Stomach (tissue), 9 donors: Measurements from ENCODE around the gene EMP1. TPM values are rescaled to one million over a fixed set of nuclear protein-coding genes. Genes with fewer than 3 reads are reported as not detected.

ENCODE experiments used
- DNase-seq, 2 donors: peaks; one replicate each; pipeline versions ENCODE4 v3.0.0 to v3.0.0-alpha.2; 2013 to 2019
- H3K27ac ChIP-seq, 5 donors: fragments of 200-600 bp in 4 of 5; sonication (generic) in 4 of 5; one replicate each; pipeline ENCODE4 v1.5.1; 2013 to 2019; ENCODE audit warnings: mild to moderate bottlenecking in 1 of 5, moderate library complexity in 1 of 5
- H3K27me3 ChIP-seq, 3 donors: fragments of 200-600 bp; sonication (generic); one replicate each; pipeline ENCODE4 v1.5.1; 2017 to 2019; ENCODE audit warnings: mixed run types in 1 of 3
- H3K36me3 ChIP-seq, 4 donors: fragments of 200-600 bp; sonication (generic); 1 replicate in 3 of 4; 2 replicates in 1 of 4; pipeline ENCODE4 v1.5.1; 2016 to 2019
- H3K4me1 ChIP-seq, 4 donors: fragments of 200-600 bp; sonication (generic); one replicate each; pipeline ENCODE4 v1.5.1; 2016 to 2019
- H3K4me3 ChIP-seq, 4 donors: fragments of 200-600 bp; sonication (generic) in 3 of 4; one replicate each; pipeline ENCODE4 v1.5.1; 2016 to 2019; ENCODE audit warnings: mild to moderate bottlenecking in 1 of 4
- H3K9me3 ChIP-seq, 4 donors: fragments of 200-600 bp; sonication (generic); one replicate each; pipeline ENCODE4 v1.5.1; 2016 to 2019
- EP300 ChIP-seq: sonication (generic); formaldehyde crosslinking; IDR thresholded peaks from one replicate; pipeline ENCODE4 v1.6.1; 2017; ENCODE audit warnings: antibody characterized with exemption
- POLR2A ChIP-seq, 4 donors: fragments of 450-650 bp; IDR thresholded peaks; one replicate each; pipeline ENCODE4 v1.6.1; 2016; ENCODE audit warnings: antibody characterized with exemption in 4 of 4, control low read depth in 2 of 4, mild to moderate bottlenecking in 1 of 4, moderate library complexity in 1 of 4
- POLR2AphosphoS5 ChIP-seq, 3 donors: sonication (generic); formaldehyde crosslinking; IDR thresholded peaks; one replicate each; pipeline ENCODE4 v1.6.1; 2016; ENCODE audit warnings: antibody characterized with exemption in 3 of 3
- WGBS, 5 donors: extraction: QIAGEN DNeasy Blood & Tissue Kit in 3 of 5; methylation state at CpG; one replicate each; pipeline versions ENCODE4 v1.1.5 to v1.1.7; 2013 to 2018; 5-methylcytosine and 5-hydroxymethylcytosine counted together
- intact Hi-C: fragments of 100-400 bp; cut with DNase I; formaldehyde crosslinking; loops from one replicate; pipeline ENCODE4 v1.15.1; 2023; ENCODE audit warnings: low total_unique reads
- polyA plus RNA-seq, 3 donors: library from polyadenylated mRNA; stranded (reverse); fragments of 200-250 nt; gene quantifications; one replicate each; pipeline ENCODE4 v1.2.3, GENCODE V29; 2013
- total RNA-seq, 5 donors: library from RNA; depleted of rRNA; stranded (reverse); fragments of >200 nt; gene quantifications; one replicate each; pipeline versions ENCODE4 v1.1.0 to v1.2.3, GENCODE V29; 2014 to 2016
- TF ChIP-seq, protein P1 (sequence below), 7 experiments: fragments of 450-650 bp in 4 of 7; fragments of 200-600 bp in 3 of 7; sonication (generic) in 3 of 7; IDR thresholded peaks; one replicate each; pipeline ENCODE4 v1.5.1; 2016 to 2019; ENCODE audit warnings: antibody characterized with exemption in 7 of 7, control low read depth in 2 of 7, mild to moderate bottlenecking in 1 of 7
- donor health status: healthy with polysubstance abuse.
- donor health status: Bipolar disorder and iron deficiency.
- donor health status: healthy.

EMP1 gene
- total and polyA plus RNA-seq, 8 donors = 6.2 to 209 (median 21.8) TPM

DNA sequence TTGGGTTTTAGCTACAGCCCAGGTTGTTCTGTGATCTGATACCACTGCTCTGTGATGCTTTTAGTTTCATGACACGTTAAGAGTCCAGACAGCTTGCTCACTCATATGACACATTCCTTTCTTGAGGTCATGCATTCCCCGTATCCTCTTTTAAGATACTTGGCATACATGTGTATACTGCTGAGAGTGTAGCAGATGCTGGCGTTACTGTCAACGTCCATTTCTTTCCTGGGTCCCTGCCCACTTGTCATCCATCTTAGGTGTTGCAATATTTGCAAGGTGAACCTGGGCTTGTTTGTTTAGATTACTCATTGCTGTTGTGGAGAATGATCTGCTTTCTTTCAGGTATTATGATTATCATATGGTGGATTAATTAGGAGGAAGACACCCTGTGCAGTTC, 9.1 kb upstream of the EMP1 start:
- no peaks in the 10 kb centered on the region for H3K27me3 ChIP-seq
- H3K27ac ChIP-seq = no peak overlapping the region
- H3K4me1 ChIP-seq = no peaks in the 10 kb centered on the region
- no peak for DNase-seq
- no peak overlapping the region for H3K4me3 ChIP-seq
- TF ChIP-seq POLR2AphosphoS5 (IDR thresholded peaks at IDR 0.05) = no peak
- TF ChIP-seq POLR2A (IDR thresholded peaks at IDR 0.05) = no peak
- TF ChIP-seq, protein P1, sequence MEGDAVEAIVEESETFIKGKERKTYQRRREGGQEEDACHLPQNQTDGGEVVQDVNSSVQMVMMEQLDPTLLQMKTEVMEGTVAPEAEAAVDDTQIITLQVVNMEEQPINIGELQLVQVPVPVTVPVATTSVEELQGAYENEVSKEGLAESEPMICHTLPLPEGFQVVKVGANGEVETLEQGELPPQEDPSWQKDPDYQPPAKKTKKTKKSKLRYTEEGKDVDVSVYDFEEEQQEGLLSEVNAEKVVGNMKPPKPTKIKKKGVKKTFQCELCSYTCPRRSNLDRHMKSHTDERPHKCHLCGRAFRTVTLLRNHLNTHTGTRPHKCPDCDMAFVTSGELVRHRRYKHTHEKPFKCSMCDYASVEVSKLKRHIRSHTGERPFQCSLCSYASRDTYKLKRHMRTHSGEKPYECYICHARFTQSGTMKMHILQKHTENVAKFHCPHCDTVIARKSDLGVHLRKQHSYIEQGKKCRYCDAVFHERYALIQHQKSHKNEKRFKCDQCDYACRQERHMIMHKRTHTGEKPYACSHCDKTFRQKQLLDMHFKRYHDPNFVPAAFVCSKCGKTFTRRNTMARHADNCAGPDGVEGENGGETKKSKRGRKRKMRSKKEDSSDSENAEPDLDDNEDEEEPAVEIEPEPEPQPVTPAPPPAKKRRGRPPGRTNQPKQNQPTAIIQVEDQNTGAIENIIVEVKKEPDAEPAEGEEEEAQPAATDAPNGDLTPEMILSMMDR (IDR thresholded peaks at IDR 0.05) = no peak
- no peak for TF ChIP-seq EP300
- intact Hi-C loops = no loop called here
- 68 to 79% (median 78%) methylated on average over 4 of the region's 4 CpGs for WGBS, 5 donors
- H3K36me3 ChIP-seq = no peaks in the 10 kb centered on the region
- H3K9me3 ChIP-seq = no peaks in the 10 kb centered on the region

DNA sequence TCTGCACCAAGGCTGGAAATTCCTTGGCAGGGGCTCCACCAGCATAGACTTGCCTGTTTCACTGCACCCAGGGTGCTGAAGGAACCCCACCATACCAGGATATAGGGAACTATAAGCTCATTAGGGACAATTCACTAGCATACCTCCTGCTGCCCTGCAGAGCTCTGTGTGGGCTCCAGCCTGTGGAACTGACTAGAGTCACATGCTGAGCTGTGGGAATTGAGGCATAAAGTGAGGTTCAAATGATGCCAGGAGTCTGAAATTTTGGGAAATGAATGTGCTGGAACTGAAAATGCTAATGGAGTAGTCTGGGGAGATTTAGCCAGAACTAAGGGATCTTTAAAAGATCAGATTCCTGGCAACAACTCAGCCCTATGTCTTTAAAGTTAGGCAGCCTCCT, 7.3 kb upstream of the EMP1 start:
- DNase-seq = no peak
- TF ChIP-seq POLR2A (IDR thresholded peaks at IDR 0.05) = no peak
- Histone ChIP-seq H3K36me3 (no peaks in the 10 kb centered on the region), H3K4me1 (peaks cover 0 to 12% (median 4%) of the 10 kb centered on the region in 4 donors), H3K4me3 (no peak overlapping the region), H3K27me3 (no peaks in the 10 kb centered on the region), H3K27ac (no peak overlapping the region), H3K9me3 (no peaks in the 10 kb centered on the region)
- intact Hi-C loops = no loop called here

DNA sequence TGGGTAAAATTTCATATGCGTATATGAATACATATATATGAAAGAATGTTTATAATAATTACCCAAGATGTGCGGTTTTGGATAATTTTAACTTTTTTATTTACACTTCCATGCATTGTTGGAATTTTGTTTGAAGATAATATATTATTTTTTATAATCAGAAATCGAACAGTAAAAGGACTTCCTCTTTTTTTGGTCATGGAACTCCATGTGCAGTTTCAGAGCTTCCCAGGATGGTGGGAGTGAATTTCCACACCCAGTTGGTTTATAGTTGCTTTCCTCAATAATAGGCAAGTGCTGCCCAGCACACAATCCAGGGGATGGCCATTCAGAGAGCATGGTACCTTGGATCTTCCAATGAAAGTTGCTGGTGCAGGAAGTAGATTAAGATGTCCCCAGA, 6.3 kb upstream of the EMP1 start:
- 53 to 61% (median 59%) methylated on average over 3 of the region's 3 CpGs for WGBS, 5 donors
- DNase-seq = no peak
- H3K4me3 ChIP-seq = no peak overlapping the region
- TF ChIP-seq POLR2A (IDR thresholded peaks at IDR 0.05) (no peak), EP300 (no peak), POLR2AphosphoS5 (IDR thresholded peaks at IDR 0.05) (no peak)
- TF ChIP-seq, protein P1 (IDR thresholded peaks at IDR 0.05) = no peak
- peaks cover 0 to 22% (median 6%) of the 10 kb centered on the region in 4 donors for H3K4me1 ChIP-seq
- H3K36me3 ChIP-seq = no peaks in the 10 kb centered on the region
- no peaks in the 10 kb centered on the region for H3K9me3 ChIP-seq
- no peak overlapping the region for H3K27ac ChIP-seq
- no peaks in the 10 kb centered on the region for H3K27me3 ChIP-seq
- intact Hi-C loops = no loop called here

DNA sequence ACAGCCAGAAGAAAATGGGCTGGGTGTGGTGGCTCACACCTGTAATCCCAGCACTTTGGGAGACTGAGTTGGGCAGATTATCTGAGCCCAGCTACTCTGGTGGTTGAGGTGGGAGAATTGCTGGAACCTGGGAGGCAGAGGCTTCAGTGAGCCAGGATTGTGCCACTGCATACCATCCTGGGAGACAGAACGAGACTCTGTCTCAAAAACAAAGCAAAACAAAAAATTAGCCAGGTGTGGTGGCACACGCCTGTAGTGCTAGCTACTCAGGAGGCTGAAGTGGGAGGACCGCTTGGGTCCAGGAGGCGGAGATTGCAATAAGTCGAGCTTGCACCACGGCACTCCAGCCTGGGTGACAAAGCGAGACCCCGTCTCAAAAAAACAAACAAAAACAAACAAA, 3.8 kb upstream of the EMP1 start:
- Histone ChIP-seq H3K9me3 (no peaks in the 10 kb centered on the region), H3K27ac (peak overlapping the region in 1 of 5 donors; percentile 1), H3K36me3 (no peaks in the 10 kb centered on the region), H3K27me3 (no peaks in the 10 kb centered on the region), H3K4me3 (no peak overlapping the region), H3K4me1 (peaks cover 12 to 47% (median 22%) of the 10 kb centered on the region in 4 donors)
- no peak for DNase-seq
- intact Hi-C loops = no loop called here
- TF ChIP-seq POLR2A (IDR thresholded peaks at IDR 0.05) = no peak
- TF ChIP-seq, protein P1 (IDR thresholded peaks at IDR 0.05) = no peak
- no peak for TF ChIP-seq EP300
- TF ChIP-seq POLR2AphosphoS5 (IDR thresholded peaks at IDR 0.05) = no peak
- 86 to 98% (median 88%) methylated on average over 8 of the region's 8 CpGs for WGBS, 5 donors

DNA sequence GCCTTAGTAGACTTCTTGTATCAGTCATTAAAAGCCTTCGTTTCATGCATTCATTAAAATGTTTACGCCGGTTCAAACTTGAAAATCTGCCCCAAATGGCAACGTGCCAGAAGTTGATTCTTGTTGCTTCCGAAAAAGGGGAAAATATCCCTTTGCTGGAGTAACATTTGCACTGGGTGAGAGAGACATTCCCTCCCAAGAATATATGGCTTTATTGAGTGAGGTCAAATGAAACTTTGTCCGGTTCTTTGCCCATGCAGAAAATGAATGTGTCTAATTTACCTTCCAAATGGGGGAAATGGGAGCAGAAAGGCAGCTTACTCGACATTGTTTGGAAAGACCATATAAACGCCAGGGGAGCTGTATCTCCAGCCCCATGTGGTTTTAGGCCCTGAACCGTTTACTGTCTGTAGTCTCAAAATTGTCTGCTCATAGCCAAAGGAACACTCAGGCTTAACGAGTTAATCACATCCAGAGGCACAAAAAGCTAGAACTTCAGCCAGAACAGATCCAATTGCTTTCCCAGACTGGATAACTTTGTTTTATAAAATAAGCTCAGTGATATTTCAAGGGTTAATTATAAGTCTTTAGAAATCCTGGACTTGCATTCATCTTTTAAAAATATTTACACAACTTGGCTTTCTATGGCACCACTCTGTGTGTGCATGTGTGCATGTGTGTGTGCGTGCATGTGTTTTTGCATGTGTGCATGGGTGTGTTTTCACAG, 2.9 kb upstream of the EMP1 start:
- no peak for DNase-seq
- Histone ChIP-seq H3K27ac (peak overlapping the region in 1 of 5 donors; percentile 1), H3K4me3 (no peak overlapping the region)

More for the DNA sequence above, 2.9 kb upstream of the EMP1 start:
- WGBS, 5 donors = 66 to 78% (median 67%) methylated on average over 11 of the region's 11 CpGs
- H3K4me1 ChIP-seq = peaks cover 12 to 55% (median 22%) of the 10 kb centered on the region in 4 donors
- H3K36me3 ChIP-seq = no peaks in the 10 kb centered on the region
- TF ChIP-seq, protein P1 (IDR thresholded peaks at IDR 0.05) = no peak
- TF ChIP-seq POLR2A (IDR thresholded peaks at IDR 0.05) (no peak), EP300 (no peak), POLR2AphosphoS5 (IDR thresholded peaks at IDR 0.05) (no peak)
- H3K9me3 ChIP-seq = no peaks in the 10 kb centered on the region
- intact Hi-C loops = no loop called here
- no peaks in the 10 kb centered on the region for H3K27me3 ChIP-seq
